HepG2 (cell line): ENCODE results near the gene L3MBTL4. TPM values are rescaled to one million over a fixed set of nuclear protein-coding genes. Genes with fewer than 3 reads are reported as not detected.

Experiments used
- ATAC-seq: fragments of 200-7000 bp; cut with Tn5 transposase; 3 replicates; pipeline ENCODE4 v1.9.1; 2020; ENCODE audit warnings: mild to moderate bottlenecking, moderate library complexity
- BruUV-seq: library from RNA; stranded (reverse); fragments of 400-500 nt; replicated peaks from 2 replicates; lab custom pipeline; 2021; lab: Mats Ljungman, UMichigan
- CTCF ChIA-PET: fragments of 300-600 bp; formaldehyde crosslinking; extraction: SDS; loops from one replicate; lab custom pipeline; 2021; ENCODE audit warnings: low total read pairs, inconsistent platforms, low intra/inter-chr PET ratio; lab: Yijun Ruan, JAX
- POLR2A ChIA-PET: fragments of 350-600 bp; sonication (Branson Sonifier 250); formaldehyde crosslinking; loops from one replicate; lab custom pipeline; 2020; ENCODE audit warnings: antibody characterized with exemption, inconsistent platforms; lab: Yijun Ruan, JAX
- DNase-seq: peaks from one replicate; pipeline ENCODE4 v3.0.0-alpha.2; 2015; ENCODE audit warnings: low spot score
- FAIRE-seq: peaks from 3 replicates; lab custom pipeline; 2011; peaks lifted over from hg19 to GRCh38; lab: Jason Lieb, UNC
- H2AFZ ChIP-seq: one replicate; pipeline ENCODE4 v1.6.1; 2011; ENCODE audit warnings: low read length, inconsistent platforms
- H3K27ac ChIP-seq: fragments of 300-600 bp; 3 replicates; pipeline ENCODE4 v1.8.0; 2011; ENCODE audit warnings: mixed run types, mild to moderate bottlenecking, mixed read lengths, low read length, inconsistent platforms; ENCODE audit not compliant: insufficient read depth; ENCODE audit errors: extremely low read length
- H3K27me3 ChIP-seq, 2 experiments: fragments of 200-600 bp in 1 of 2; 2 replicates in 1 of 2; 3 replicates in 1 of 2; pipeline versions ENCODE4 v1.6.0 to v1.8.0; 2011; ENCODE audit warnings: low read length in 2 of 2, mild to moderate bottlenecking in 2 of 2, moderate library complexity in 2 of 2, inconsistent platforms in 1 of 2; ENCODE audit not compliant: insufficient read depth in 2 of 2, control insufficient read depth in 1 of 2
- H3K36me3 ChIP-seq, 2 experiments: fragments of 200-600 bp in 1 of 2; replicated peaks in 1 of 2; 2 replicates in 1 of 2; 3 replicates in 1 of 2; pipeline versions ENCODE4 v1.5.1 to v1.8.0; 2011; ENCODE audit warnings: low read length in 2 of 2, inconsistent platforms in 1 of 2; ENCODE audit not compliant: insufficient read depth in 2 of 2, control insufficient read depth in 1 of 2
- H3K4me1 ChIP-seq: 2 replicates; pipeline ENCODE4 v1.5.1; 2012; ENCODE audit warnings: low read length, inconsistent platforms; ENCODE audit not compliant: insufficient read depth
- H3K4me2 ChIP-seq: 2 replicates; pipeline ENCODE4 v1.6.0; 2011; ENCODE audit warnings: low read depth, low read length, inconsistent platforms
- H3K4me3 ChIP-seq, 3 experiments: fragments of 200-600 bp in 1 of 3; sonication (generic), shearing (Covaris generic) in 1 of 3; replicated peaks in 1 of 3; 2 replicates each; pipeline ENCODE4 v1.5.1; 2011 to 2016; ENCODE audit warnings: low read length in 3 of 3, inconsistent platforms in 2 of 3, low read depth in 2 of 3, mild to moderate bottlenecking in 2 of 3, control low read depth in 1 of 3, mixed read lengths in 1 of 3; ENCODE audit not compliant: insufficient read depth in 1 of 3
- H3K79me2 ChIP-seq: one replicate; pipeline ENCODE4 v1.6.1; 2011; ENCODE audit warnings: low read length, inconsistent platforms; ENCODE audit not compliant: insufficient read depth
- H3K9ac ChIP-seq: 2 replicates; pipeline ENCODE4 v1.6.0; 2011; ENCODE audit warnings: mild to moderate bottlenecking, low read depth, low read length, inconsistent platforms; ENCODE audit not compliant: insufficient read depth
- H3K9me3 ChIP-seq: 2 replicates; pipeline ENCODE4 v1.5.1; 2012; ENCODE audit warnings: mild to moderate bottlenecking, low read length
- H4K20me1 ChIP-seq: 2 replicates; pipeline ENCODE4 v1.6.0; 2011; ENCODE audit warnings: inconsistent platforms, mild to moderate bottlenecking, low read length, moderate library complexity; ENCODE audit not compliant: insufficient read depth
- FIP1L1 ChIP-seq: fragments of 200-400 bp; formaldehyde crosslinking; IDR thresholded peaks from 2 replicates; pipeline ENCODE4 v1.6.1; 2018; ENCODE audit warnings: low read depth, mild to moderate bottlenecking, low read length, moderate library complexity, borderline replicate concordance; ENCODE audit not compliant: insufficient read depth
- LCORL ChIP-seq, 2 experiments: fragments of 450-650 bp in 1 of 2; sonication (generic) in 1 of 2; formaldehyde crosslinking in 1 of 2; IDR thresholded peaks; 2 replicates each; pipeline versions ENCODE4 v1.5.0 to v1.6.1; 2017 to 2020; ENCODE audit warnings: antibody characterized with exemption in 1 of 2, missing genetic modification reagents in 1 of 2
- MLXIP ChIP-seq: sonication (generic); formaldehyde crosslinking; IDR thresholded peaks from 2 replicates; pipeline ENCODE4 v1.9.0; 2021; ENCODE audit warnings: missing genetic modification reagents, borderline replicate concordance
- MXD4 ChIP-seq: IDR thresholded peaks from 2 replicates; pipeline ENCODE4 v1.6.1; 2016; ENCODE audit warnings: mild to moderate bottlenecking, missing biosample characterization, missing genetic modification reagents
- RNF2 ChIP-seq: fragments of 450-650 bp; conservative IDR thresholded peaks from 2 replicates; pipeline ENCODE4 v1.6.1; 2016; ENCODE audit warnings: low read depth
- SOX6 ChIP-seq, 2 experiments: fragments of 450-650 bp in 1 of 2; sonication (generic) in 1 of 2; formaldehyde crosslinking in 1 of 2; IDR thresholded peaks; 2 replicates each; pipeline versions ENCODE4 v1.4.0 to v1.6.1; 2017 to 2020; ENCODE audit warnings: antibody characterized with exemption in 1 of 2, mild to moderate bottlenecking in 1 of 2, missing genetic modification reagents in 1 of 2
- STAG1 ChIP-seq: sonication (generic); formaldehyde crosslinking; IDR thresholded peaks from 2 replicates; pipeline ENCODE4 v1.4.0; 2020; ENCODE audit warnings: missing genetic modification reagents
- TSC22D2 ChIP-seq: sonication (generic); formaldehyde crosslinking; IDR thresholded peaks from 2 replicates; pipeline ENCODE4 v1.5.1; 2020; ENCODE audit warnings: missing genetic modification reagents, mild to moderate bottlenecking, borderline replicate concordance
- ZNF12 ChIP-seq: sonication (generic); formaldehyde crosslinking; IDR thresholded peaks from 2 replicates; pipeline ENCODE4 v1.5.0; 2020; ENCODE audit warnings: missing genetic modification reagents
- ZNF335 ChIP-seq: sonication (generic); formaldehyde crosslinking; IDR thresholded peaks from 2 replicates; pipeline ENCODE4 v1.4.0; 2020; ENCODE audit warnings: missing genetic modification reagents
- ZNF75D ChIP-seq: sonication (generic); formaldehyde crosslinking; IDR thresholded peaks from 2 replicates; pipeline ENCODE4 v1.8.1; 2023; ENCODE audit warnings: missing genetic modification reagents, mild to moderate bottlenecking, borderline replicate concordance
- WGBS: methylation state at CpG from one replicate; pipeline ENCODE4 v1.1.6; 2017; ENCODE audit warnings: low lambda C conversion rate; 5-methylcytosine and 5-hydroxymethylcytosine counted together
- in situ Hi-C: cut with HindIII; loops from 2 replicates; pipeline ENCODE4 v1.10.0; 2017; ENCODE audit warnings: low pct_unique_long_range_greater_than_20kb; ENCODE audit not compliant: extremely low pct_ligation_motif_present
- intact Hi-C: fragments of 100-400 bp; cut with micrococcal nuclease; formaldehyde crosslinking; loops from one replicate; pipeline ENCODE4 v1.10.0; 2022; ENCODE audit not compliant: unreplicated experiment
- polyA plus RNA-seq, 8 experiments: library from polyadenylated mRNA; depleted of rRNA in 3 of 8; stranded (reverse) in 7 of 8; unstranded in 1 of 8; fragments of >200 nt; fragmentation: Illumina TruSeq in 4 of 8; extraction: Trizol in 4 of 8; gene quantifications; 2 replicates each; pipeline versions ENCODE4 v1.2.1 to v1.2.3, GENCODE V29; 2011 to 2016; ENCODE audit warnings: low read depth in 4 of 8, missing spikeins in 1 of 8, mixed read lengths in 1 of 8; ENCODE audit not compliant: insufficient read depth in 1 of 8
- total RNA-seq, 5 experiments: library from RNA; depleted of rRNA; stranded (reverse); fragments of >200 nt; fragmentation: Illumina TruSeq; extraction: Trizol; gene quantifications; 2 replicates each; pipeline ENCODE4 v1.2.3, GENCODE V29; 2016; ENCODE audit warnings: low read depth in 1 of 5
- TF ChIP-seq, protein P1 (sequence below): sonication (generic); formaldehyde crosslinking; IDR thresholded peaks from 2 replicates; pipeline ENCODE4 v1.5.0; 2020; ENCODE audit warnings: mild to moderate bottlenecking, missing genetic modification reagents, moderate library complexity

Gene L3MBTL4
- total and polyA plus RNA-seq, 2 of the 13 experiments (the other 11 are each of a cell fraction or from before 2014, with no cell fraction given): 10.8 to 13.3 TPM

DNA sequence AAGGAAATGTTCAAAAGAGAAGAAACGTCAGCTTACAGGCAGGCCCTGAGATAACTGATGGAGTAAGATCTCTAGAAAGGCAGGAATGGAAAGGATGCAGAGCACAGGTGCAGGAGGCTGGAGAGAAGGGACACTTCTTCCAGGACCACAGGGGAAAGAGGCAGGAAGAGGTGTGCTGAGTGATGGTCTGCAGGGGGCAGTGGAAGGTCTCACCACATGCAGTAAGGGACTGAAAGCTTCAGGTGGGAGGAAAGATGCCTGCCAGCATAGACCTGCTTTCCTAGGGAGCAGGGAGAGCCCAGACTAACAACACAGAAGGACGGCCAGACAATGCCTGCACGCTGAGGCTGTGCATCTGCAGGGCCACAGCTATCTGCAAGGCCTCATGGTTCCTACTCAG lies 156.8 kb downstream of the L3MBTL4 start:
- peak; percentile 88 for ATAC-seq

DNA sequence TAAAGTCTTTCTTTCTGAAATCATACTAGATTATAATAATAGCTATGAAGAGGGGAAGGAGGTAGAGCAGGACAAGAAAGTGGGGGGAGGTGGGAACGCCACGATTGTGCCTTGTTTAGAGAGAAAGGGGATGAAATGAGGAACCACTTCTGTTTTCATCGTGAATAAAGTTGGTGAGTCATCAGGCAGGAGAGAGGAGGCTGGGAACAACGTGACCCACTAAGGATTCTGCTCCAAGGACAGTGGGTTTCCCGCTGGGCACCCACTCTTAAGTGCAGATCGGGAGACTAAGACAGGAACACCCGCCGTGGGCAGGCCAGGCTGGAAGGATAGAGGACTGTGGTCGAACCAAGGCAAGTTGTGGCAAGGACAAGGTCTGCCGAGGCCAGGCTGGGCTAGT lies 158.2 kb downstream of the L3MBTL4 start:
- no TSS peak for BruUV-seq

More for the DNA sequence above, 156.8 kb downstream of the L3MBTL4 start:
- CTCF ChIA-PET: no interaction called here
- peak; percentile 75 for TF ChIP-seq STAG1 (CRISPR knock-in tag)
- TF ChIP-seq MXD4: no peak
- no peak for TF ChIP-seq ZNF12
- TF ChIP-seq, protein P1, sequence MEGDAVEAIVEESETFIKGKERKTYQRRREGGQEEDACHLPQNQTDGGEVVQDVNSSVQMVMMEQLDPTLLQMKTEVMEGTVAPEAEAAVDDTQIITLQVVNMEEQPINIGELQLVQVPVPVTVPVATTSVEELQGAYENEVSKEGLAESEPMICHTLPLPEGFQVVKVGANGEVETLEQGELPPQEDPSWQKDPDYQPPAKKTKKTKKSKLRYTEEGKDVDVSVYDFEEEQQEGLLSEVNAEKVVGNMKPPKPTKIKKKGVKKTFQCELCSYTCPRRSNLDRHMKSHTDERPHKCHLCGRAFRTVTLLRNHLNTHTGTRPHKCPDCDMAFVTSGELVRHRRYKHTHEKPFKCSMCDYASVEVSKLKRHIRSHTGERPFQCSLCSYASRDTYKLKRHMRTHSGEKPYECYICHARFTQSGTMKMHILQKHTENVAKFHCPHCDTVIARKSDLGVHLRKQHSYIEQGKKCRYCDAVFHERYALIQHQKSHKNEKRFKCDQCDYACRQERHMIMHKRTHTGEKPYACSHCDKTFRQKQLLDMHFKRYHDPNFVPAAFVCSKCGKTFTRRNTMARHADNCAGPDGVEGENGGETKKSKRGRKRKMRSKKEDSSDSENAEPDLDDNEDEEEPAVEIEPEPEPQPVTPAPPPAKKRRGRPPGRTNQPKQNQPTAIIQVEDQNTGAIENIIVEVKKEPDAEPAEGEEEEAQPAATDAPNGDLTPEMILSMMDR (CRISPR knock-in tag): peak; percentile 62
- TF ChIP-seq, all 625 proteins: peak for 2
- in situ Hi-C loops (no loop called here), intact Hi-C loops (loop anchor here (2.0 kb wide), 1 partner anchor 225 kb away; no protein-coding TSS in a partner anchor)
- H2AFZ ChIP-seq: no peak overlapping the region
- whole genome bisulfite sequencing: 99% methylated on average over 3 of the region's 3 CpGs
- BruUV-seq: no TSS peak
- H3K36me3 ChIP-seq: peaks cover 1 to 22% of the 10 kb centered on the region in 2 experiments
- H3K4me3 ChIP-seq: no peak overlapping the region
- POLR2A ChIA-PET: no interaction called here
- no peak for FAIRE-seq
- no peak overlapping the region for H3K4me2 ChIP-seq
- H4K20me1 ChIP-seq: no peaks in the 10 kb centered on the region
- no peaks in the 10 kb centered on the region for H3K9me3 ChIP-seq
- peak; percentile 14 for DNase-seq
- H3K4me1 ChIP-seq: no peaks in the 10 kb centered on the region
- H3K9ac ChIP-seq: no peak overlapping the region
- H3K79me2 ChIP-seq: no peaks in the 10 kb centered on the region
- H3K27me3 ChIP-seq: no peaks in the 10 kb centered on the region
- H3K27ac ChIP-seq: no peak overlapping the region

More for the DNA sequence above, 158.2 kb downstream of the L3MBTL4 start:
- no peak overlapping the region for H3K4me3 ChIP-seq
- no peaks in the 10 kb centered on the region for H3K27me3 ChIP-seq
- no peaks in the 10 kb centered on the region for H3K79me2 ChIP-seq
- 0 out of 5 replicates have a peak, but pooled peaks cover 0 to 10% of the 10 kb centered on the region in 2 experiments for H3K36me3 ChIP-seq
- no peak for TF ChIP-seq LCORL (IDR thresholded peaks at IDR 0.05)
- no peak for TF ChIP-seq LCORL (CRISPR knock-in tag; IDR thresholded peaks at IDR 0.05)
- no peak for TF ChIP-seq RNF2
- no peak for TF ChIP-seq FIP1L1
- no peak for TF ChIP-seq MLXIP
- TF ChIP-seq SOX6 (IDR thresholded peaks at IDR 0.05): no peak
- no peak for TF ChIP-seq SOX6 (CRISPR knock-in tag; IDR thresholded peaks at IDR 0.05)
- TF ChIP-seq ZNF335: no peak
- no peak for TF ChIP-seq ZNF75D (CRISPR knock-in tag)
- no peak for TF ChIP-seq TSC22D2 (CRISPR knock-in tag)
- TF ChIP-seq, all 625 proteins: peak for 0
- H3K4me2 ChIP-seq: no peak overlapping the region
- in situ Hi-C loops (no loop called here), intact Hi-C loops (no loop called here)
- ChIA-PET POLR2A (no interaction called here), CTCF (no interaction called here)
- H3K9me3 ChIP-seq: no peaks in the 10 kb centered on the region
- no peaks in the 10 kb centered on the region for H3K4me1 ChIP-seq
- no peak for DNase-seq
- no peak for FAIRE-seq
- H3K27ac ChIP-seq: no peak overlapping the region
- H3K9ac ChIP-seq: no peak overlapping the region
- no peak overlapping the region for H2AFZ ChIP-seq
- no peak for ATAC-seq
- H4K20me1 ChIP-seq: no peaks in the 10 kb centered on the region
- 94% methylated on average over 10 of the region's 10 CpGs for WGBS
